Liver (tissue), 9 donors: ENCODE measurements around the gene MSI2. TPM values are rescaled to one million over a fixed set of nuclear protein-coding genes. Genes with fewer than 3 reads are reported as not detected.

Experiments
- DNase-seq: peaks from one replicate; pipeline ENCODE4 v3.0.0-alpha.2; 2017; ENCODE audit warnings: low spot score
- H3K27ac ChIP-seq, 2 donors: one replicate each; pipeline ENCODE4 v1.7.0; 2013; ENCODE audit warnings: inconsistent platforms in 2 of 2, low read length in 2 of 2, control low read depth in 1 of 2, low read depth in 1 of 2, mild to moderate bottlenecking in 1 of 2
- H3K27me3 ChIP-seq, 4 donors: one replicate each; pipeline versions ENCODE4 v1.6.1 to v1.7.0; 2013; ENCODE audit warnings: low read length in 3 of 4, inconsistent platforms in 1 of 4, mild to moderate bottlenecking in 1 of 4, moderate library complexity in 1 of 4; ENCODE audit not compliant: control insufficient read depth in 4 of 4, insufficient read depth in 4 of 4
- H3K36me3 ChIP-seq, 4 donors: one replicate each; pipeline versions ENCODE4 v1.6.1 to v1.7.0; 2013; ENCODE audit warnings: low read length in 3 of 4, mild to moderate bottlenecking in 3 of 4, low read depth in 1 of 4, moderate library complexity in 1 of 4; ENCODE audit not compliant: control insufficient read depth in 4 of 4, insufficient read depth in 3 of 4
- H3K4me1 ChIP-seq, 4 donors: one replicate each; pipeline versions ENCODE4 v1.6.1 to v1.7.0; 2013; ENCODE audit warnings: low read length in 3 of 4, mild to moderate bottlenecking in 3 of 4, moderate library complexity in 1 of 4; ENCODE audit not compliant: control insufficient read depth in 4 of 4, insufficient read depth in 4 of 4
- H3K4me3 ChIP-seq, 3 donors: one replicate each; pipeline versions ENCODE4 v1.6.1 to v1.7.0; 2013; ENCODE audit warnings: low read length in 3 of 3, control low read depth in 1 of 3, low read depth in 1 of 3, mild to moderate bottlenecking in 1 of 3
- H3K9ac ChIP-seq, 2 donors: one replicate each; pipeline ENCODE4 v1.7.0; 2013; ENCODE audit warnings: low read length in 2 of 2, mild to moderate bottlenecking in 2 of 2, moderate library complexity in 2 of 2, control low read depth in 1 of 2, low read depth in 1 of 2
- H3K9me3 ChIP-seq, 4 donors: one replicate each; pipeline versions ENCODE4 v1.6.1 to v1.7.0; 2013; ENCODE audit warnings: low read length in 3 of 4; ENCODE audit not compliant: control insufficient read depth in 4 of 4
- EGR1 ChIP-seq, 2 donors: IDR thresholded peaks; 2 replicates each; pipeline ENCODE4 v1.6.1; 2016 to 2018; ENCODE audit warnings: antibody characterized with exemption in 2 of 2, low read depth in 2 of 2
- FOXA1 ChIP-seq: IDR thresholded peaks from 2 replicates; pipeline ENCODE4 v1.6.1; 2016; ENCODE audit warnings: antibody characterized with exemption
- FOXA2 ChIP-seq: IDR thresholded peaks from 2 replicates; pipeline ENCODE4 v1.6.1; 2016; ENCODE audit warnings: antibody characterized with exemption
- GABPA ChIP-seq, 2 donors: IDR thresholded peaks in 1 of 2; conservative IDR thresholded peaks in 1 of 2; 2 replicates each; pipeline ENCODE4 v1.6.1; 2016; ENCODE audit warnings: antibody characterized with exemption in 2 of 2, mild to moderate bottlenecking in 1 of 2, moderate library complexity in 1 of 2
- HNF4A ChIP-seq, 2 donors: conservative IDR thresholded peaks; 2 replicates each; pipeline ENCODE4 v1.6.1; 2016; ENCODE audit warnings: antibody characterized with exemption in 2 of 2, mild to moderate bottlenecking in 2 of 2
- HNF4G ChIP-seq: IDR thresholded peaks from 2 replicates; pipeline ENCODE4 v1.6.1; 2016; ENCODE audit warnings: antibody characterized with exemption
- JUND ChIP-seq, 2 donors: IDR thresholded peaks; 2 replicates each; pipeline ENCODE4 v1.6.1; 2016; ENCODE audit warnings: antibody characterized with exemption in 2 of 2
- NR2F2 ChIP-seq: IDR thresholded peaks from 2 replicates; pipeline ENCODE4 v1.6.1; 2016; ENCODE audit warnings: antibody characterized with exemption
- RAD21 ChIP-seq, 2 donors: IDR thresholded peaks; 2 replicates each; pipeline ENCODE4 v1.6.1; 2016; ENCODE audit warnings: antibody characterized with exemption in 2 of 2, mild to moderate bottlenecking in 2 of 2
- RXRA ChIP-seq, 2 donors: IDR thresholded peaks; 2 replicates each; pipeline ENCODE4 v1.6.1; 2017 to 2018; ENCODE audit warnings: antibody characterized with exemption in 2 of 2, mild to moderate bottlenecking in 1 of 2
- SP1 ChIP-seq: IDR thresholded peaks from 2 replicates; pipeline ENCODE4 v1.6.1; 2018; ENCODE audit warnings: antibody characterized with exemption, mild to moderate bottlenecking
- TAF1 ChIP-seq: conservative IDR thresholded peaks from 2 replicates; pipeline ENCODE4 v1.6.1; 2016; ENCODE audit warnings: antibody characterized with exemption, mild to moderate bottlenecking
- YY1 ChIP-seq: IDR thresholded peaks from 2 replicates; pipeline ENCODE4 v1.6.1; 2016; ENCODE audit warnings: antibody characterized with exemption, mild to moderate bottlenecking
- WGBS: extraction: QIAGEN DNeasy Blood & Tissue Kit; methylation state at CpG from one replicate; pipeline ENCODE4 v1.1.7; 2013; 5-methylcytosine and 5-hydroxymethylcytosine counted together
- polyA plus RNA-seq, 2 donors: library from polyadenylated mRNA; stranded (reverse) in 1 of 2; unstranded in 1 of 2; fragments of 200-250 nt in 1 of 2; fragments of >200 nt in 1 of 2; fragmentation: Nextera tagmentation in 1 of 2; extraction: Ambion mirVana in 1 of 2; gene quantifications; one replicate each; pipeline versions ENCODE4 v1.2.1 to v1.2.3, GENCODE V29; 2013 to 2015
- total RNA-seq, 2 donors: library from RNA; depleted of rRNA; stranded (reverse); fragments of >200 nt; gene quantifications; one replicate each; pipeline ENCODE4 v1.2.3, GENCODE V29; 2014
- TF ChIP-seq, protein P1 (sequence below): fragments of 150-350 bp; IDR thresholded peaks from 2 replicates; pipeline ENCODE4 v1.5.1; 2017; ENCODE audit warnings: improper control_type of control experiment, low read depth, low read length; ENCODE audit not compliant: missing input control
- TF ChIP-seq, protein P2 (sequence below): IDR thresholded peaks from 2 replicates; pipeline ENCODE4 v1.6.1; 2016; ENCODE audit warnings: antibody characterized with exemption
- TF ChIP-seq, protein P3 (sequence below): IDR thresholded peaks from 2 replicates; pipeline ENCODE4 v1.6.1; 2016; ENCODE audit warnings: antibody characterized with exemption
- TF ChIP-seq, protein P4 (sequence below): IDR thresholded peaks from 2 replicates; pipeline ENCODE4 v1.6.1; 2016; ENCODE audit warnings: antibody characterized with exemption
- TF ChIP-seq, protein P5 (sequence below): IDR thresholded peaks from 2 replicates; pipeline ENCODE4 v1.6.1; 2016; ENCODE audit warnings: antibody characterized with exemption, mild to moderate bottlenecking
- donor health status: healthy.
- donor health status: healthy.
- donor health status: healthy.
- donor health status: healthy.
- donor health status: healthy.

MSI2 gene
- total and polyA plus RNA-seq, 4 donors, result 5.7 to 15.6 (median 9.2) TPM

DNA sequence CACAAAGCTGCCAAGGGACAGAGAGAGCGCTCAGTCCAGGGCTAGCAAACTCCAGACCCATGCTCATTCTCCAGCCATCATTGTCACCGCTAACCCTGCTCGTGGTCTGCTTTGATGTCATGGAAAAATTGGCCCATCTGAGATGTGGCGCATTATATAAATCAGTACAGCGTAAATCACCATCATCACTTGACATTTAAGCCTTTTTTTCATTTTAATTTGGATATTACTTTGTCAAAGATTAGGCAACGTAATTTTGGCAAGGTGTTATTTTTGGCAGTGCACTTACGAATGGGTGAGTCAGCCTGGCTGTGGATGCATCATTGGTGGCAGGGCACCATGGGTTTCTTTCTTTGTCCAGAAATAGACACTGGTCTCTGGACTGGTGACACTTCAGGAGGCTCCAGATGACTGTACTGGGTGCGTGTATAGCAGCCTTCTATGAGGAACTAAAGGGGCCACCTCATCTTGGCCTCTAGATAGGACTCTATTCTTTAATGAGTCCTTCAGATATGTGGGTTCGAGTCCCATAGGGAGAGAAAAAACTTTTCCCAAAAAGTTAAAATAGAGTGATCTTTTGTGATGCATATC is 166.3 kb downstream of the MSI2 start:
- Histone ChIP-seq H3K4me1 (peaks cover 0 to 6% (median 2%) of the 10 kb centered on the region in 4 donors), H3K27ac (no peak overlapping the region), H3K9me3 (no peaks in the 10 kb centered on the region), H3K9ac (no peak overlapping the region), H3K36me3 (no peaks in the 10 kb centered on the region), H3K4me3 (no peak overlapping the region), H3K27me3 (no peaks in the 10 kb centered on the region)
- TF ChIP-seq RXRA (IDR thresholded peaks at IDR 0.05) (no peak), SP1 (no peak), YY1 (no peak), TAF1 (no peak), EGR1 (IDR thresholded peaks at IDR 0.05; ENCODE audit: low read depth in 2 of 2) (no peak), FOXA2 (no peak)
- TF ChIP-seq, protein P1, sequence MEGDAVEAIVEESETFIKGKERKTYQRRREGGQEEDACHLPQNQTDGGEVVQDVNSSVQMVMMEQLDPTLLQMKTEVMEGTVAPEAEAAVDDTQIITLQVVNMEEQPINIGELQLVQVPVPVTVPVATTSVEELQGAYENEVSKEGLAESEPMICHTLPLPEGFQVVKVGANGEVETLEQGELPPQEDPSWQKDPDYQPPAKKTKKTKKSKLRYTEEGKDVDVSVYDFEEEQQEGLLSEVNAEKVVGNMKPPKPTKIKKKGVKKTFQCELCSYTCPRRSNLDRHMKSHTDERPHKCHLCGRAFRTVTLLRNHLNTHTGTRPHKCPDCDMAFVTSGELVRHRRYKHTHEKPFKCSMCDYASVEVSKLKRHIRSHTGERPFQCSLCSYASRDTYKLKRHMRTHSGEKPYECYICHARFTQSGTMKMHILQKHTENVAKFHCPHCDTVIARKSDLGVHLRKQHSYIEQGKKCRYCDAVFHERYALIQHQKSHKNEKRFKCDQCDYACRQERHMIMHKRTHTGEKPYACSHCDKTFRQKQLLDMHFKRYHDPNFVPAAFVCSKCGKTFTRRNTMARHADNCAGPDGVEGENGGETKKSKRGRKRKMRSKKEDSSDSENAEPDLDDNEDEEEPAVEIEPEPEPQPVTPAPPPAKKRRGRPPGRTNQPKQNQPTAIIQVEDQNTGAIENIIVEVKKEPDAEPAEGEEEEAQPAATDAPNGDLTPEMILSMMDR, result no peak
- WGBS, result 89% methylated on average over 9 of the region's 9 CpGs
- no peak for DNase-seq

DNA sequence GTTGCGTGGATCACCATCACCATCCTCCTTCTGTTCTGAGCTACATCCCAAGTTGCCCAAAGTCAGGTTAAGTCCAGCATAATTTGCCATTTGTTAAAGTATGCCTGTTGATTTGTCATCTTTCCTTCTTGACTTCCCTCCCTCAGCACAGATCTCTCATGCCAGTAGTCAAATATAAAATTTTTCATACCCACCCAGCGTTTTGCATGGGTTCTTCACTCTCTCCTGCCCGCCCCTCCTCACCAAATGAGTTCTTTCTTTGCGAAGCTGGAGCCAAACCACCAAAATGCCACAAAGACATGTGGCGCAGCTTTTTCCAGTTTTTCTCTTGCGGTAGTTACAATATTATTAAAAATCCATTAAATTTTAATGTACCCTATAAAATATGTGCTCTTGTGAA is 167.2 kb downstream of the MSI2 start:
- Histone ChIP-seq H3K4me1 (peaks cover 0 to 6% (median 2%) of the 10 kb centered on the region in 4 donors), H3K4me3 (no peak overlapping the region), H3K36me3 (no peaks in the 10 kb centered on the region), H3K27me3 (no peaks in the 10 kb centered on the region), H3K9me3 (no peaks in the 10 kb centered on the region), H3K9ac (no peak overlapping the region), H3K27ac (no peak overlapping the region)
- TF ChIP-seq HNF4A (conservative IDR thresholded peaks at IDR 0.05) (no peak), YY1 (no peak), FOXA1 (no peak), RAD21 (IDR thresholded peaks at IDR 0.05) (no peak), EGR1 (IDR thresholded peaks at IDR 0.05; ENCODE audit: low read depth in 2 of 2) (no peak), TAF1 (no peak), HNF4G (no peak), RXRA (IDR thresholded peaks at IDR 0.05) (no peak), GABPA (IDR thresholded peaks at IDR 0.05 in 1 of 2, conservative IDR thresholded peaks at IDR 0.05 in 1 of 2) (no peak), JUND (IDR thresholded peaks at IDR 0.05) (no peak), FOXA2 (no peak), SP1 (no peak), NR2F2 (no peak)
- TF ChIP-seq, protein P2, sequence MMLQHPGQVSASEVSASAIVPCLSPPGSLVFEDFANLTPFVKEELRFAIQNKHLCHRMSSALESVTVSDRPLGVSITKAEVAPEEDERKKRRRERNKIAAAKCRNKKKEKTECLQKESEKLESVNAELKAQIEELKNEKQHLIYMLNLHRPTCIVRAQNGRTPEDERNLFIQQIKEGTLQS, result no peak
- TF ChIP-seq, protein P3, sequence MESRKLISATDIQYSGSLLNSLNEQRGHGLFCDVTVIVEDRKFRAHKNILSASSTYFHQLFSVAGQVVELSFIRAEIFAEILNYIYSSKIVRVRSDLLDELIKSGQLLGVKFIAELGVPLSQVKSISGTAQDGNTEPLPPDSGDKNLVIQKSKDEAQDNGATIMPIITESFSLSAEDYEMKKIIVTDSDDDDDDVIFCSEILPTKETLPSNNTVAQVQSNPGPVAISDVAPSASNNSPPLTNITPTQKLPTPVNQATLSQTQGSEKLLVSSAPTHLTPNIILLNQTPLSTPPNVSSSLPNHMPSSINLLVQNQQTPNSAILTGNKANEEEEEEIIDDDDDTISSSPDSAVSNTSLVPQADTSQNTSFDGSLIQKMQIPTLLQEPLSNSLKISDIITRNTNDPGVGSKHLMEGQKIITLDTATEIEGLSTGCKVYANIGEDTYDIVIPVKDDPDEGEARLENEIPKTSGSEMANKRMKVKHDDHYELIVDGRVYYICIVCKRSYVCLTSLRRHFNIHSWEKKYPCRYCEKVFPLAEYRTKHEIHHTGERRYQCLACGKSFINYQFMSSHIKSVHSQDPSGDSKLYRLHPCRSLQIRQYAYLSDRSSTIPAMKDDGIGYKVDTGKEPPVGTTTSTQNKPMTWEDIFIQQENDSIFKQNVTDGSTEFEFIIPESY, result no peak
- TF ChIP-seq, protein P1, result no peak
- TF ChIP-seq, protein P4, sequence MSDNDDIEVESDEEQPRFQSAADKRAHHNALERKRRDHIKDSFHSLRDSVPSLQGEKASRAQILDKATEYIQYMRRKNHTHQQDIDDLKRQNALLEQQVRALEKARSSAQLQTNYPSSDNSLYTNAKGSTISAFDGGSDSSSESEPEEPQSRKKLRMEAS, result no peak
- TF ChIP-seq, protein P5, sequence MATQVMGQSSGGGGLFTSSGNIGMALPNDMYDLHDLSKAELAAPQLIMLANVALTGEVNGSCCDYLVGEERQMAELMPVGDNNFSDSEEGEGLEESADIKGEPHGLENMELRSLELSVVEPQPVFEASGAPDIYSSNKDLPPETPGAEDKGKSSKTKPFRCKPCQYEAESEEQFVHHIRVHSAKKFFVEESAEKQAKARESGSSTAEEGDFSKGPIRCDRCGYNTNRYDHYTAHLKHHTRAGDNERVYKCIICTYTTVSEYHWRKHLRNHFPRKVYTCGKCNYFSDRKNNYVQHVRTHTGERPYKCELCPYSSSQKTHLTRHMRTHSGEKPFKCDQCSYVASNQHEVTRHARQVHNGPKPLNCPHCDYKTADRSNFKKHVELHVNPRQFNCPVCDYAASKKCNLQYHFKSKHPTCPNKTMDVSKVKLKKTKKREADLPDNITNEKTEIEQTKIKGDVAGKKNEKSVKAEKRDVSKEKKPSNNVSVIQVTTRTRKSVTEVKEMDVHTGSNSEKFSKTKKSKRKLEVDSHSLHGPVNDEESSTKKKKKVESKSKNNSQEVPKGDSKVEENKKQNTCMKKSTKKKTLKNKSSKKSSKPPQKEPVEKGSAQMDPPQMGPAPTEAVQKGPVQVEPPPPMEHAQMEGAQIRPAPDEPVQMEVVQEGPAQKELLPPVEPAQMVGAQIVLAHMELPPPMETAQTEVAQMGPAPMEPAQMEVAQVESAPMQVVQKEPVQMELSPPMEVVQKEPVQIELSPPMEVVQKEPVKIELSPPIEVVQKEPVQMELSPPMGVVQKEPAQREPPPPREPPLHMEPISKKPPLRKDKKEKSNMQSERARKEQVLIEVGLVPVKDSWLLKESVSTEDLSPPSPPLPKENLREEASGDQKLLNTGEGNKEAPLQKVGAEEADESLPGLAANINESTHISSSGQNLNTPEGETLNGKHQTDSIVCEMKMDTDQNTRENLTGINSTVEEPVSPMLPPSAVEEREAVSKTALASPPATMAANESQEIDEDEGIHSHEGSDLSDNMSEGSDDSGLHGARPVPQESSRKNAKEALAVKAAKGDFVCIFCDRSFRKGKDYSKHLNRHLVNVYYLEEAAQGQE, result no peak
- 91% methylated on average over 6 of the region's 6 CpGs for WGBS
- no peak for DNase-seq
